Breast epithelium (tissue), 3 donors: ENCODE measurements around the gene RIOX2.

Source experiments
- CTCF ChIP-seq, 3 donors: fragments of 450-650 bp; IDR thresholded peaks; one replicate each; pipeline ENCODE4 v1.5.1; 2016 to 2017; ENCODE audit warnings: antibody characterized with exemption in 3 of 3, mild to moderate bottlenecking in 3 of 3, moderate library complexity in 3 of 3
- POLR2AphosphoS5 ChIP-seq, 3 donors: sonication (generic); formaldehyde crosslinking; IDR thresholded peaks; one replicate each; pipeline ENCODE4 v1.6.1; 2017; ENCODE audit warnings: antibody characterized with exemption in 3 of 3

GRCh38 chr3:97990624-97991292 lies 18.5 kb upstream of the RIOX2 start:
- no peak for TF ChIP-seq CTCF (IDR thresholded peaks at IDR 0.05)
- TF ChIP-seq POLR2AphosphoS5 (IDR thresholded peaks at IDR 0.05) = no peak
